GM19468 (cell line): ENCODE measurements around the gene PTPRC.

Experiments used
- ATAC-seq: cut with Tn5 transposase; IDR thresholded peaks from one replicate; pipeline ENCODE4 v1.9.1; 2021; ENCODE audit warnings: mild to moderate bottlenecking, moderate library complexity, moderate number of reproducible peaks; ENCODE audit not compliant: unreplicated experiment; ENCODE audit errors: extremely low read depth

PTPRC gene

DNA sequence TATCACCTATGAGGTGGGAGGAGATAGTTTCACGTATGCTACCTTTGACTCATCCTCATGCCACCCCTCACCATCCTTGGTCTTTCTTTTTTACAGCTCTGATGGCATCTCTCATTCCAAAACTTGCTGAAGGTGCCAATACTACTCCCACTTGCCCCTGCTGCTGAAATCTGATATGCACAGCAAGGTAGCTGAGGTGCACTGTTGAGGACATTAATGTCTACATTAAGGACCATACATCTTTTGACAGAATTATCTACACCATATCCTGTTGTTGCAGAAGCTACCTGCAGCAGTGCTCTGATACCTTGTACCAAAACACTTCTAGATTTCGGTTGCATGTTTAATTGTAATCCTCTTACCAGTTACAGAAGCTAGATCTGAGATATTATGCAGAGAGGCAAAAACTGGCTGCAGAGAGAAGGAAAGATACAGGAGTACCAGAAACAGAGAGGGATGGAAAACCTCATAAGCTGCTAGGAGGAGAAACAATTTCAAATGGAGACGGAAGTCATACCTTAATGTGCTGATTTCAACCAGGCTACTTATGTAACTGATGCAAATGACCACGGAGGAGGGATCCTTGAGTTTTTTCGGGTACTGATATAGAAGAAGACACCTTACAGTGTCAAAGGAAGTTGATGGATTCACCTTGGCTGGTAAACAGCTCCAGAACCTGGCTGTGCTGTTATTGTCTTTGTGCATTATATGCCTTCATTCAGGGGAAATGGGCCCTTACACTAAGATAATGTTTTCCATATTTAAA, 19.3 kb upstream of the PTPRC start:
- ATAC-seq: no peak

DNA sequence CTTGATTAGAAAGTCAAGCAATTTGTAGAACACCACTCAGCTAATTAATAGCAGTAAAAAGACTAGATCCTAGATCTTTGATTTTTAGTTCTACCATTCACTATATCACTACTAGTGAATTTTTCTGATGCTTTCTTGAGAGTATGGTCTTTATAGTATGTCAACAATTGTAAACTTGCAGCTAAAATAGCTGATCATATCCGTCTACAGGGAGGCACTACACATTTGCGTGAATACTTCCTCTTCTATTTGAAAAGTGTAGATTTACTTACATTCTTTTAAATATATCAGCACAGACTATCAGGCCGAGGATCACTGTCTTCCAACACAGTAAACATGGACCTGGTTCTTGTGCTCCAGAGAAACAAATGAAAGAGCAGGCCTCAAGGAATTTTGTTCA, 18.6 kb upstream of the PTPRC start:
- ATAC-seq: no peak

DNA sequence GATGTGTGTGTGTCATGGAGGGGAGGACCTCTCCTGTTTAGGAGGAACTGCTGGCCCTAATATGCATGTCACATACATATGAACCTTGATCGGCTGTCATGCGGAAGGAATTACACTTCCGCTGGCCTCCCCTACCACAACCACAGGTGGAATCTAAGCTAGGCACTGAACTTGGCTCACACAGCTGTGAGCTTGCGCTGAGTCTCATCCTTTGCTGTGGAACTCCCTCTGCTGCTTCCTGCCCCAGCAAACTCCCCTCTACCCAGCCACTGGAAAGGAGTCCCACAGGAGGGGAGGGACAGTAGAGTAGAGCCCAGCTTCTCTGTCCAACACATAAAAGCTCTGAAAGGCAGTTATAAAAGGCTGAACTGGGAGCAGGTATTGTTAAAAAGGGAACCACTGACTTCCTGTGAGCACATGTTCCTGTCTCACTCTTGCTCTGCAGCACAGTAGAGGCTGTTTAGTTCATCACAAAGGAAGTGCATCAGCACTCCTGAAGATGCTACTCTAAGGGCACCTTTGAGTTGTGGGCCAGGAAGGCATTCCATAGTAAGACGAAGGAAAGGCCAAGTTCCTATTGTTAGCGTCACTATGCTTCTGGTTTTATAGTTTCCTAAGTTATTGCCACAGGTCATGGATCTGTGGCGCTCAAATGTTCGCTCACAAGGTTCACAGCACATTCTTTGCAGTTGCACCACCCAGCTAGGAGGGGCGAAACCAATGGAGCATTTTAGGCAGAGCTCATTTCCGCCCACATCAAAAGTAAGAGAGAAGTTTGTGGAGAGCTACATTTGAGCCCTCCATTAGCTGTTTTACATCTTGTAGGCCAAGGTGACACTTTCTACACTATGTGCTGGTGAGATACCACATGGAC, 17.7 kb upstream of the PTPRC start:
- peak; percentile 56 for ATAC-seq

DNA sequence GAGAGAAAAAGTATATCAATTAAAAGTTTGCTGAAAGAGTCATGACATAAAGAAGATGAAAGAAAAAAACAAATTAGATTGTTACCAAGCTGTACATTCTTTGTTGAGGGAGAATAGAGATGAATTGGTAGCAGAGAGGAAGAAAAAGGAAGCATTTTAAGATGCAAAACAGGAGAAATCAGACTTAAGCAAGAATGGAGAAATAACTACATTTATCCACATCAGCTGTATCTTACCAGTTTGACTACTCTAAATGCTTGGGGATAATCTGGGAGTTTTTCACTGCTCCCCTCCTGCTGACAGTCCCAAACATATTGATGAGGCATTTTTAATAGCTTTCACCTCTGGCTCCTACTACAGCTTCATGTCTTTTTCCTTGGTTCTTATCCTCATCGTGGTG, 16.8 kb upstream of the PTPRC start:
- ATAC-seq: no peak

DNA sequence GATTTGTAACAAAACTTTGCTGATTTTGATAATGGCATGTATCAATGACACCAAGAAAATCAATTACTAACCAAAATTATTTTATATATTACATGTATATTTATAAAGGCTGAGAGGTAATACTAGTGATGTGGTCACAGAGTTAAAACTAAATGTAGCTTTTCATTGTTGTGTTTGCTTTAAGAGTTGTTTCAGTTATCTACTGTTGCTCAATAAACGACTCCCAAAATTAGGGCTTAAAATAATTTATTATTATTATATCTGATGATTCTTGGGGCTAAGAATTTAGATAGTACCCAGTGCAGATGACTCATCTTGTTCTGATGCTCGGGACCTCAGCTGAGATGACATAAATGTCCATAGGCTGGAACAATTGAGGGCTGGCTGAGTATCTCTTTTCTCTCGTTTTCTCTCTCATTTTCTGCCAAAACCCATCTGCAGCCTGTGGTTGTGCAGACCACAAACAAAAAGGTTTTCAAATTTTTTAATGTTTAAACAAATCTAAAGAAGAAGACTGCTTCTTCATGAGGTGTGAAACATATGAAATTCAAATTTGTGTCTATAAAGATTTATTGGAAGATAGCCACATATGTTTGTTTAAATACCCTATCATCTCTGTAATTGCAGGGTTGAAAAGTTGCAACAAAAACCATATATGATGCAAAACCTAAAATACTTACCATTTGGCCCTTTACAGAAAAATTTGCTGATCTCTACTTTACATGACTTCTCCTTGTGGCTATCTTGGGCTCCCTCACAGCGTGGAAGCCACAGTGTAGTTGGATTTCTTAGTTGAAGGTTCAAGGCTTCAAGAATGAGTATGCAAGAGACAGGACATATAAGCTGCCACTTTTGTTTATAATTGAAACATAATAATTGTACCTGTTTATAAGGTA, 14.8 kb upstream of the PTPRC start:
- peak; percentile 9 for ATAC-seq

DNA sequence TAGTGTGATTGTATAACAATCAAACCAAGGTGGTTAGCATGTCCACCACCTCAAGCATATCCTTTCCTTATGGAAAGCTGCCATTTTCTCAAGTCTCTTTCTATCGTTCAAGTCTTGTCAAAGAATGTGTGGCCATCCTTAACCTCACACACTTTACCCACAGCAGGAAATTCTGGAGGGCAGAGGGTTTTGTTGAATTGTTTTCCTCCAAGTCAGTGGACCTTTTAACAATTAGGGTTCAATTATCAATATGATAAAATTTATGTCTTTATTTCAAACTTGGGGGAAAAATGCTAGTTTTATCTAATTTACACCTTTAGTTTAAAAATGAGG, 14.2 kb upstream of the PTPRC start:
- ATAC-seq: no peak

DNA sequence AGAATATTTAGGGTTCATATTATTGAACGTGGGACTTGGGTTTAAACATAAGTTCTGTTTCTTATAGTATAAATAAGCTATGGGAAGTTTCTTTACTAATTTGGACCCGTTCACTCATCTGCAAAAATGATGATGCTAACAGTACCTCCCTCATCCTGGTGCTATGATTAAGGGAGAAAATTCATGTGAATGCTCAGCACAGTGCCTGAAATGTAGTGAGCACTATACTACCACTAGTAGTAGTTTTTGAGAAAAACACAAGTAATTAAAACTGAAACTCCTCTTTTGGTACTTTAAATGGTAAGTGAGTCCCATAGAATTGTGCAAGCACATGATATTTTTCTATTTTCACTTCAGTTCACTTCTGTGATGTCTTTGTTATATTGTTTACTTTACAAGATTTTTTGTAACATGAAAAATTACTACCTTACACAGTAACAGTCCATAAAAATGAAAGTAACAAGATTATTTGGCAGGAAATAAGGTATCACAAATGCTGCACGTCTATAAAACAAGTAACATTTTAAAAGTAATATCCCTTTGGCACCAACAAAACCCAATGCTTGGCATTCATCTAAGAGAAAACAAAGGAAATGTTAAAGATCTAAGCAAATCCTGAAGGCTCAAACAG, 11.3 kb upstream of the PTPRC start:
- ATAC-seq: no peak

DNA sequence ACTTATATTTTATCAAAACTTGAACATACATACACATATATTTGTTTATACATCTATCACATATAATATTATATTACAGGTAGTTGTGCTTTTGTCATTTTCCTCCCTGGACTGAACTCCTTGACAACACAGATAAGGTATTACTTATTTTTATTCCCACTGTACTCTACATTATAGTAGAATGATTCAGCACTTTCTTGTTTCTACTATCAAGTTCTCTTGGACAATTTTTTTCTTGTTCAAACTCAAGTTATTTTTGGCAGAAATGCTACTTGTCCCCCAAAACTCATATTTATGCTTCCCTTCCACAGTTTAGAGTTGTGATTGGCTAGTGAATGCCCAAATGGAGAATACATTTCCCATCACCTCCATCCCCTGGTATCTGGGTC, 10.8 kb upstream of the PTPRC start:
- no peak for ATAC-seq

DNA sequence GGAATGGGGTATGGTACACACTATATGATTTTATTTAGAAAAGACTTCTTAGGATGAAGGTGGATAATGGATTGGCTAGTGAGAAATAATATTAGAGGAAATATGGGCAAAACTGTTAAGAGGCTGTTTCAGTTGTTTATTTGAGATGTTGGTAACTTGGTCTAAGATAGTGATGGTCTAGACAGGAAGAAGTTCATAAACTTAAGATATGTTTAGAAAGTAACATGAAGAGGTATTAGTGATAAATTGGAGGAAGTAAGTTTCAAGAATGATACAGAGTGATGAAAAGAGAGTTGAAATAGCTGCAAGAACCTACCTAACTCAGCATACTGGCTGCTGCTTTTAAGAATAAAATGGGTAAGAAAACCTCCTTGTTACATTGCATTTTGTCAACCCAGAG, 9.2 kb upstream of the PTPRC start:
- ATAC-seq: no peak

DNA sequence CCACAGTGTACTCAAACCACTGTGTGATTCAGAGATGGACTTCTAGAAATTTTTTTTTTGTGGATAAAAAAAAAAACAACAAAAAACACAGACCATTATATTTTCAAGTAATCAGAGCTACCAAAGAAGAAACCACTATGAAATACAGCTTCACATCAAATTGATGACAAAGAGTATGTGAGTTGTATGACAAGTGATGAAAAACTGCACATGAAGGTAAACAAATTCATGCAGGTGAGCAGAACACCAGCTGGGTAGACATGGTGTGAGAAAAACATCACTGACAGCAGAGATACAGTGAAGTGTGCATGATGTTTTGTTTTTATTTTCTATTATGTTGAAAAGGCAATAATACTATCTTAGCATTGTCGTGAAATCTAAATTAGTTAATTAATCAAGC, 8.0 kb upstream of the PTPRC start:
- peak; percentile 35 for ATAC-seq

DNA sequence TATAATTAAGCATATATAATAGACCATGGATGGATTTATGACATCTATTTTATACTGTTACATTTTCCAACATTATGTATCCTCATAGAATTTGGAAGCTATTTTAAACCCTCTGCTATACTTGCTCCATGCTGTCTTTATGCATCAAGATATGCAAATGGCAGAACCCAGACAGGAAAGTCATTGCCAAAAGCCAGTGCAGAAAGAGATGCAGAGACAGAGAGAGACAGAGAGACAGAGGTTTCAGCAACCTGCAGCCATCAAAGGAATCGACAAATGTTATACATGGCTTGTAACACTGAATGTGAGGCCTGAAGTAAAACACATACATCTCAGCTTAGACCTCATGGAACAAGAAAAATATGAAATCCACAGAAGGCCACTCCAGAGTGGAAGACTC, 7.5 kb upstream of the PTPRC start:
- ATAC-seq: no peak

DNA sequence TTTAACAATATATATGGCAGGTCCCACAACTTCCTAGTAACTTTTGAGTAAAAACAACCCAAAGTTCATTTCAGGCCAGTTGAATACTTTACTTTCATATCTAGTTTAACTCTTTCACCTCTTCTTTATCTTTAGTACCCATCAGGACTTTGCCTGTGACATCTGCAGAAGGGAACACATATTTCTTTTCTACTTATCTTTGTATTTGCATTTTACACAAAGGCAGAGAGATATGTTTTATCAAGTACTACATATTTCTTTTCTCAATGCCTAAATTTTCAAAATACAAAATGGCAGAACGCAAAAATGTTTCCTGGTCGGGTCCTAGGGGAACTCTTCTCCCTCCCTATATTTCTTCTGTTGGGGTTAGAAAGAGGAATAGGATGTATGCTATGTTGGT, 6.8 kb upstream of the PTPRC start:
- no peak for ATAC-seq

DNA sequence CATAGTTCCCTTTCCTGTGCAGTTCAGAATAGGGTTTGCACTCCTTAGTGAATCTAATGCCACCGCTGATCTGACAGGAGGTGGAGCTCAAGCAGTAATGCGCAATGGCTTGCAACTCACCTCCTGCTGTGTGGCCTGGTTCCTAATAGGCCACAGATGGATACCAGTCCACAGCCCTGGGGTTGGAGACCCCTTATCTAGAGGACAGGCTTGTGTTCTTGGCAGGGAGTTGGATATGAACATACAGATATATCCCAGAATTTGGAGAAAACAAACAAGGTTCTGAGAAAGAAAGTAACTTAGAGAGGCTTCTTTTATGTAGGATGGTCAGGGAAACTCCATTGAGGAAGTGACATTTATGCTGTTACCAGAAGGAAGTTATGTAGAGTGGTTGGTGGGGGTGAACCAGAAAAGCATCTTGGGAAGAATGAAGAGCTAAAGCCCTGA, 5.1 kb upstream of the PTPRC start:
- no peak for ATAC-seq

DNA sequence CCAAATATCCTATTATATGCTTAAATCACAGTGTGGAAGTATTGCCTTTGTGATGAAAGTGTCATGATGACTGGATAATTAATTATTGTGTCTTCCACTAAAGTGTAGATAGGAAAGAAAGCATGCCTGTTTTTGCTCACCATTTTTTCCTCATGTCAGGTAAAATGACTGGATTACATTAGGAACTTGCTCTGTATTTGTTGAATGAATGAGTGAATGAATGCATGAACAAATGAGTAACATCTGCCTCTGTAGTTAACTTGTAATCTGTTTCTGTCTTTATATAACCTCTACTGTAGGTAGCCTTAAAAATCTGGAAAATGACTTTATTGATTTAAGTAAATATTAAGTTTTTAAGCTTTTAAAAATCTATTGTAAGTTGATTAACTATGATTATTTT, 2.9 kb upstream of the PTPRC start:
- no peak for ATAC-seq

DNA sequence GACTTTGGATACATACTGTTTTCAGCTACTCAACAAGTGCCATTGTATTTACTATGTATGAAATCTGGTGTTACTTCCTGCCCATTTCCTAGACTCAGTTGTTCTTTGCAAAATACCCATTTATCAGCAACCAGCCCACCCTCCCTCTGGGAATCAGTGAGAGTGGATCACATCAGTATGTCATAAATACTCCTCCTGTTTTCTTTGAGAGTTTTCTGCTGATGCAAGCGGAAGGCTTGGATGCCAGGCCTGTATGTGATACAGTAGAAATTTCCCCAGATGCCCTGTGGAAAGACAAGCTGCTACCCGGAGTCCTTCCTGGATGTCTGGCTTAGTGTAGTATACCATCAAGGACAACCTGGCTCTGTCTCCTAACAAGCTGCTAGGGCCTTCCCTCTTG, 2.4 kb upstream of the PTPRC start:
- no peak for ATAC-seq

DNA sequence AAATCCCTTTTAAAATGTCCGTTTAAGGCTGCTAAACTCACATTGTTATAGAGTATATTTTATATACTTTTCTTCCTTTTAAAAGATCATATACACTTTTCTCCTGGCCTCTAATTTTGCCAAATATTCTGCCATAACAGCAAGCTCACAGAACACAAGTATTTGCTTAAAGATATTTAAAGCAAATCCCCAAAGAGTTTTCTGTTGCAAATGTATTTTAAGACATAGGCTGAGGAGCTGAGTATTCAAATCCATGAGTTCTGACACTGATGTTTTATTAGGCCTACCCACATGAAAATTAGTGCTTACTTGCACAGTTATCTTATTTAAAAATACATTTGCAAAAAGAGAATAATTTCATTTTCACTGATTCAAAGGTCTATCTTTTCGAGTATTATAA, 1.7 kb upstream of the PTPRC start:
- ATAC-seq: no peak

DNA sequence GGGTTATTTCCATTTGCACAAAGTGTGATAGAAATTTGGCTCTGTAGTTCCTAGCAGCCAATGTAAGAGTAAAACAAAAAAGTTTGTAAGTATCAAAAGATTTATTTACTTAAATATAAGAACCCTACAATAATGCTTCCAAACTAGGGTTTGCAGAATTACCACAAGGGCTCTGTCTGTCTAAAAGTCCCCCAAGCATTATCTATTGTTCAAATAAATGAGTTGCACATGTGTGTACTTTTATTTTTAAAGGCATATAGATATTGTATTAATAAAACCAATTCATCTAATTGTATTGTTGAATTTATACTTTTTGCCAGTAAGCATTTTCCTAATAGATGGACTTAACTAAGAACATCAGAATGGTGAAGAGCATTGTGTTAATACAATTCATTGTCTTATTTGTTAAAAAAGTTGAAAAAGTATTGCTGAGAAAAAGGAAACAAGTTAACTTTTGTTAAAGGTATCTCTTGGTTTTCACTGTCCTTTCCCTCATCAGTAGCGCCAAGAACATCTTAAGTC, 863 bp upstream of the PTPRC start:
- no peak for ATAC-seq

DNA sequence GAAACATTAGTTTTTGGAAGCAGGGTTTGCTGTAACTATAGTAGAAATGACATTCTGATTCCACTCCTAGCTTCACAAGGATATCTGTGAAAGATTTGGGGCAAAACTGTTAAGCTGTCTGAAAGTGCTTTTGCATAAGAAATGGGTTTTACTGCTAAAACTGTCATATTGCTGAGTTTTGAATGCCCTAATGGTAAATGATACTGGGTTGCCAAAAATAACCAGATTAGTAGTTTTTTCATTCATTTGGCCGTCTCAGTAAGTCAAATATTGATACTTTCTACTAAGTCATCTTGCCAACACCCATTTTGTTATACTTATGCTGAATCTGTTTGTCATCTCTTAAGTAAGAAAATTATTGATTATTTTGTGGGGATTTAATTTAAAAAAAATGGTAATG, 399 bp upstream of the PTPRC start:
- ATAC-seq: peak; percentile 16

DNA sequence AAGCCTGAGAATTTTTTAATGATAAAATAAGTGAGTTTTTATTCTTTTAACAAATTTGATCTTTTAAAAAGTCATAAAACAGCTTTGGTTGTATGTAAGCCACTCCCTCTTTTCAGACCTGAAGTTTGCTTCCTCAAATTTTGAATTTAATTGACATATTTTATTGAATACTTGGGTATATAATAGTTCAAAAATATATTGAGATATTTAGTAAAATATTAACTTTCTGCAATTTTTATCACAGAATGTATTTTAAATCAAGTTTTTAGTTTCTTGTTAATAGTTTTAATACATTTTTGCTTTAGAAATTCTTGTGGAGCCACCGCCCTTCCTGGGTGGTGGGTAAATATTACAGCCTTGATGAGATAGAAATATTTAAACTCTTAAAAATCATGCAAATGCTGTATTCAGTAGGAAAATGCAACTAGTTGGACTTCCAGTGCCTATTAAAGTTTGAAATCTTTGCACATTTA, 867 bp downstream of the PTPRC start:
- ATAC-seq: no peak

DNA sequence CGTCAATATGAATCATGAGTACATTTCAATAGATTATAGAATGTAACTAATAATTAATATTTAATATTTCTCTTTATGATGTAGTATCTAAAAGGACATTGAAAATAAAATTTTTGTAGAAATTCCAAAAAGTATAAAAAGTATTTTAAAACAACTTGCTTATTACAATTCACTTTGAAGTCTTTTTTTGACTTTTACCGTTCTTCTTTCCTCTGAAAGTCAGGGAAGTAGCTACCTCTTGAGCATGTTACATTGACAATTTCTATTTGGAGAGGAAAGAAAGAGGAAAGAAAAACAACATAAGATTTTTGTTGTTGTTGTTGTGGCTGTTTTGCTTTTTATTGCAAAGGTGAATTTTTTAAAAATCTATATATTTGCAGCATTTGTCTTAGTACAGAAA, 1.3 kb downstream of the PTPRC start:
- no peak for ATAC-seq
